ENCODE measurements around the gene KCNIP2.

KCNIP2 gene

DNA sequence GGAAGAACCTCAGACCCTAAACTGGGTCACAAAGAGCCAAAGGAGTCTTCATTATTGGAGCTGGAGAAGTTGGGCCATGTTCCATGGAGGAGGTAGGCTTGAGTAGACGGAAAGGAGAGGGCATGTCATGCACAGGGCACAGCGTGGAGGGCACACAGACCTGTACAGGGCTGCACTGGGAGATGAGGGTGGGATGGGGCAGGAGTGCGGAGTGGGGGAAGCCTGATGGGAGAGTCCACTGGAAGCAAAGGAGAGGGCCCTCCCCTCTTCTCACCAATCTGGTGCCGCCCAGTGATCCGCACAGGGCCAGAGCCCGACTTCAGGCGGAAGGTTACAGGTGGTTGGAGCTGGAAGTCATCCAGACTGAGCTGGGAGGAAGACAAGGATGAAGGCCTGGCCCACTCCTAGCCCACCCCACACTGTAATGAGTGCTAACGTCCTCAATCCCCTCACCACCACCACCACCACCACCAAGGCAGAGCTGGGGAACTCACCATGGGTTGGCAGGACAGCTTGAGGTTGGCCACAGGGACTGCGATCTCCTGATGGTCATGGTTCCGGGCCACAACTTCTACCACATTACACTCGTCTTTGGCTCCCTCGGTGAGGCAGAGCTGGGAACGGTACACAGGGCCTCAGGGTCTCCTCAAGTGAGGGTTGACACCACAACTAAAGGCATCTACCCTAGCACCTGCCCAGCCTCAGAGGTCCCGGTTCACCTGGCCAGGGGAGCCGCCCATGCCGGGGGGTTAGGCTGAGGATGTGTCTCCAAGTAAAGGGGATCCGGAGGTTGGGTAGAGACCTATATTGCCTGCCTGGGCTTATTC is 61.4 kb downstream of the KCNIP2 start:
- DNase-seq = no peak

DNA sequence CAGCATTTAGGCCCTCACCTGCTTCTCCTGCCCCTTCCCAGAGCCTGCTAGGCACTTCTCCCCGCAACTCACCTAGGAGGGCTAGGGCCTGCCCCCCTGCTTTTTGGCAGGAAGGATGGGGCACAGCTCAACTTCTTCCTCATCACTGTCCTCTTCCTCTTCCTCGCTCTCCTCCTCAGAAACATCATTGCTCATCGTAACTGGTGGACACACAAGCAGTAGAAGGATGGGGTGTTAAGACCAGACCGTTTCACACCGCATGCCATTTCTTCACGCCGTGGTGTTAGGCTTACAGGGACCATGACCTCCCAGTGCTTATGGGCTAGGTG is 62.0 kb downstream of the KCNIP2 start:
- no peak for DNase-seq

DNA sequence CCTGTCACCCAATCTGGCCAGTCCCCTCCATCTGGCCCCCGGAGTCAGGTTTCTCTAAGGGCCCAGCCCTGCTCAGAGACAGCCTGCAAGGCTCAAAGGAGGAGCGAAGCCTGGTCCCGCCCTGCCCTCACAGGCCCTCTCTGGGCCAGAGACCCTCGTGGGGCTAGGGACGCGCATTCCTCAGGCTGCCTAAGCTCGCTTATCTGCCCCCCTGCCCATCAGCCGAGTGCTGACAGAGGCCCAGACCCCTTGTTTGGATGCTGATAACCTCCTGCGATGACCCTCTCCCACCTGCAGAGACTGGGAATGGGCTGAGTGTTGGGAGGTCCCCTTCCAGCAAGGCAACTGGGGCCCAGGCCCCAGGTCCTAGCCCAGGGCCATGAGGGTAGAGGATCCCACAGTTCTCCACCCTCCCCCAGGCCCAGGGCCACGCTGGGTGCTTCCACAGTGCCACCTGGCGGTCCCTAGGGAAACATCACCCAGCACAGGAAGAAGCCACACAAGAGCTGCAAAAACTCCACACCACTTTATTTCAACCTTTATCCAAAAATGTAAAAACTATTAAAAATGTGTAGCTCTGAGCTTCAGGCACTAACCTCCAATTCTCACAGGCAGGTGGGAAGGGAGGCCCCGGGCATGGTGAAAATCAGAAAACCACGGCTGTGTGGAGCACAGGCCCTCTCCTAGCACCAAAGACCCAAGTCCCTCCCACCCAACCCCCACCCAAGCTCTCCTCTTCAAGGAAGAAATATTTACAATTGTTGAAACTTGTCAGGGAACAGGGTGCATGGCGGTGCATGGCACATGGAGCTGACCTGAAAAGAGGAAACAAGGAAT is 62.6 kb downstream of the KCNIP2 start:
- peak; percentile 57 for DNase-seq

DNA sequence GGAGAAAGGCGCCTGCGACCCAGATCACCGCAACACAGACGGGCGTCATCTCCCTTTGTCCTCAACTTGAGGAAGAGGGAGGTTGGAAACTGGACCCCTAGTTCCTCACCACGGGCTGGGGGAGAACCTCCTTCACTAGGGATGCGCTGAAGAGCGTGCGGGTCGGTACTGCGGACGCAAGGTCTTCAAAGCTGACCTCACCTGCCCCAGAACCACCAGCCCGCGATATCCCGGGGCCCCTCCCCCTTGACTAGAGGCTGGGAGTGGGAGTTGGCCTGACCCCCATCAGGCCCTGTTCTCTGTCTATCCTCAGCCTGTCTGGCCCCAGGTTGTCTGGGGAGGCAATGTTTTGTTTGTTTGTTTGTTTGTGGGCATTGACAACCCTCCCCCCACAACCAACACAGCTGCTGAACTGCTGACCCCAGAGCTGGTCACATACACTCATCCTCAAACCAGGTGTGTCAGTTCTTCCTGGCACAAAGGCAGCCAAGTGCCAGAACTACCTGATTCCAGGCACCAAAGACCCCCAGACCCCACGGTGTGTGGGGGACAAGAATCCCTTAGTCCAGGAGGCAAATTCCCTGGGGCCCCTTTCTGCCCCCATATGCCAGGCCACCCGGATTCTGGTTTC is 63.3 kb downstream of the KCNIP2 start:
- no peak for DNase-seq

DNA sequence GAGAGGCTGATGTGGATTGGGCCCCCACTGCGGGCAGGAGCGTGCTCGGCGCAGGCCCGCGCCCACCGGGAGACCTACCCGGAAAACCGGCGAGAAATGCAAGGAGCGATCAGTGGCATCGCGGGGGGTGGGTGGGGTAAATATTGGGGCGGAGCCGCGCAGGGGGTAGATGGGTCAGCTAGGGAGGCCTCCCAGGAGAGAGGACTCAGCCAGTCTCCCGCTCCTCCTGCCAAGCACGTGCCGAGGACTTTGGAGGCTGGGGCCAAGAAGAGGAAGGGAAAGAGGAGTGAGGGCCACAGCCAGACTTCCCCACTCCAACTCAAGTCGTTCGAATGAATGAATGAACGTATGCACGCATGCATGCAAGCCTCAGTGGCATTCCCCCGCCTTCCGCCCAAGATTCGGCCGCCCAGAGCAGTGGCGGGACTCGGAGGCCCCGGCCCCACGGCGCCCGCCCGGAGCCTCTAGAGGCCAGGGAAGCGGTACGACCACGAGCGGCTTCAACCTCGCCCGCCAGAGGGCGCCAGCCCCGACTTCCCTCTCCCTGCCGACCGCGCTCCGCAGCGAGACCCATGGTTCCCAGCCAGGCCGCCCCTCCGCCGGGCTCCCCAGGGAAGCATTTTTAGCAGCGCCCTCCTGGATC is 63.9 kb downstream of the KCNIP2 start:
- DNase-seq = peak; percentile 70

- DNase-seq = no peak
Observed at GRCh38 chr10:101778781-101779543, 64.6 kb downstream of the KCNIP2 start.

DNA sequence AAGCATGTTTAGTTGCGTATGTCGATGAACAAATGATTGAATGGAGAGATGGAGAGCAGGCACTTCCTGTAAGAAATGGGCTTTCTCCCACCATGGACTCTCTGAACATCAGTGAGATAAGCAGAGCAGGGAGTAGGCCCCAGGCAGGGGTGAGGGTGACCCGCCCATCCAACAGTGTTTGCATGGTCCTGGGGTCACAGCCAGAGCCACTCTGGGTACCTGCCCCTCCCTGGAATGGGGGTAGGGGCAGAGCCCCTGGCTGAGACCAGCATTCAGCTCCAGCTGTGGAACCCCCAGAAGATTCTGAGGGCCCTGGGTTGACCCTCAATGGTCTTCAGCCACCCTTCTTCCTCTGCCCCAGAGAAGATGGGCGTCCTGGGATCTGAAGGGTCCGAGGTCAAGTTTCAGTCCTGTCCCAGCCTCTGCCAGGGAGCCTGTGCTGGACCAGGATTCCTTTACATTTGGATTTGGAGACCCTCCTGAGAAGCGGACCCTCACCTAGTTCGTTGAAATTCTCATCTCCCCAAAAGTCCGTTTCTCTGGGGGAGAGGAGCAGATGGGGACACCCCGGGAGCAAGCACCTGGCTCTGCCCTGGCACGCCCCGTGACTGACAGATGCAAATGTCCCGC is 65.3 kb downstream of the KCNIP2 start:
- DNase-seq = no peak

DNA sequence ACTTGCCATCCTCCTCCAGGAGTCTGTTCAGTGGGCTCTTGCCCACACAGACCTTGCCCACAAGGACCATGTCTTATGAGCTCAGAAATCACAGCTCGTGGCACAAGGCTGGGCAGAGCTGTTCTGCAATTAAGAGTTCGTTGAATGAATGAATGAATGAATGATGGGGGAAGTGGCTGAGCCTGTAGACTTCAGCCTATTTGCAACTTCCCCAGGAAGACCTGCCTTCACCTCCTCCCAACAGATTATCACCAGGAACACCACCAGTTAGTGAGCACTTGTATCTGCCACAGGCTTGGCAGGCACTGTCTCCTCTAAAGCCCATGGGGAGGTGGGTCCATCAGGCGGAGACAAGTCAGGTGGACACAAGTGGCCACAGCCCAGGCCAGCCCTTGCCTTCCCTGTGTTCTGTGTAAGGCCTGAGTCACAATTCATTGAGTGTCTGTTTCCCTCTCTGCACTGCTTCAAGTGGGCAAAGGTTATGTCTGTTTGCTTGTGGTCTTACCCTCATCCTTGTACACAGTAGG is 65.9 kb downstream of the KCNIP2 start:
- no peak for DNase-seq

DNA sequence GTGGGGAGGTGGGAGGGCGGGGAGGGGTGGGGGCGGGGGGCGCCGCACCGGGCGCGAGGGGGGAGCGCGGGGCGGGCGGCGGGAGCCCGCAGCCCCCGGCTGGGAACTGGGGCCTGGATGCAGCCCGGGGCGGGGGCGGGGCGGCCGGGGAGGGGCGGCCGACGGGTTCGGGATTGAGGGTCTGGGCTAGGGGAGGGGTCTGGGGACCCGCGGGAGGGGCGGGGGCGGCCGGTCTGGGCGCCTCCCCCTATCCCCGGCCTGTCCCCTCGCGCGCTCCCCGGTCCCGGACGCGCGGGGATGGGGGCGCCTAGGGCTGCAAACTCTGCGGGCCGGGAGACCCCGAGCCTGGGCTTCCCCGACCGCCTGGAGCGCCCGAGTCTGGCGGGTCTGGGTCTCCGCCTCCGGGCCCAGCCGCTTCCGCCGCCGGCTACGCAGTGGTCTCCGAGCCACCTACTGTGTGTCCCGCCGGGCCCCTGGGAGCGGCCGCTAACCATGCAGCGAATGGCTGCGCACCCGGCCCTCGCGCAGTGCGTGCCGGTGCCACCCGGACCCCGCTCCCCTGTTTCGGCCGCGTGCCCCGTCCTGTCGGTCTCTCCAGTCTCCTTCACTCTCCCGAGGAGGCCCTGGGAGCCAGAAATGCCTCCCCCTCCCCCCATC is 67.3 kb downstream of the KCNIP2 start:
- DNase-seq = no peak
